HEK293T (cell line): Measurements from ENCODE around the gene OLFM2.
"Not testable (repeated sequence)": the region's sequence is repeated elsewhere in the genome, so short reads cannot be mapped to it uniquely, and the experiment has no call there.

ENCODE experiments used
- CTCF ChIA-PET: fragments of 350-600 bp; formaldehyde crosslinking; extraction: SDS; loops from one replicate; lab custom pipeline; 2021; ENCODE audit warnings: antibody characterized with exemption, inconsistent platforms; lab: Yijun Ruan, JAX
- POLR2A ChIA-PET: fragments of 350-600 bp; formaldehyde crosslinking; extraction: SDS; loops from one replicate; lab custom pipeline; 2020; ENCODE audit warnings: antibody characterized with exemption, inconsistent platforms; lab: Yijun Ruan, JAX
- DNase-seq: peaks from one replicate; pipeline ENCODE4 v3.0.0; 2012; ENCODE audit warnings: mixed read lengths; ENCODE audit errors: extremely low spot score
- ARNT ChIP-seq: fragments of 450-650 bp; IDR thresholded peaks from 2 replicates; pipeline ENCODE4 v1.6.1; 2017; ENCODE audit warnings: mild to moderate bottlenecking
- BHLHE40 ChIP-seq: fragments of 450-650 bp; IDR thresholded peaks from 2 replicates; pipeline ENCODE4 v1.6.1; 2016; ENCODE audit warnings: mild to moderate bottlenecking, moderate library complexity, borderline replicate concordance
- CTBP1 ChIP-seq: fragments of 450-650 bp; IDR thresholded peaks from 2 replicates; pipeline ENCODE4 v1.6.1; 2016; ENCODE audit warnings: borderline replicate concordance
- ELF4 ChIP-seq: fragments of 450-650 bp; IDR thresholded peaks from 2 replicates; pipeline ENCODE4 v1.6.1; 2017; ENCODE audit warnings: antibody characterized with exemption
- FOXA1 ChIP-seq: fragments of 450-650 bp; IDR thresholded peaks from 2 replicates; pipeline ENCODE4 v1.6.1; 2016; ENCODE audit warnings: mild to moderate bottlenecking
- FOXK2 ChIP-seq: fragments of 450-650 bp; IDR thresholded peaks from 2 replicates; pipeline ENCODE4 v1.6.1; 2016; ENCODE audit warnings: mild to moderate bottlenecking
- FOXM1 ChIP-seq: fragments of 450-650 bp; IDR thresholded peaks from 2 replicates; pipeline ENCODE4 v1.6.1; 2017; ENCODE audit warnings: mild to moderate bottlenecking, borderline replicate concordance
- HDGF ChIP-seq: fragments of 450-650 bp; IDR thresholded peaks from 2 replicates; pipeline ENCODE4 v1.6.1; 2017; ENCODE audit warnings: antibody characterized with exemption, borderline replicate concordance
- L3MBTL2 ChIP-seq: fragments of 450-650 bp; conservative IDR thresholded peaks from 2 replicates; pipeline ENCODE4 v1.6.1; 2016; ENCODE audit warnings: mild to moderate bottlenecking
- LEF1 ChIP-seq: fragments of 450-650 bp; IDR thresholded peaks from 2 replicates; pipeline ENCODE4 v1.6.1; 2017; ENCODE audit warnings: mild to moderate bottlenecking, borderline replicate concordance
- NFRKB ChIP-seq: fragments of 450-650 bp; IDR thresholded peaks from 2 replicates; pipeline ENCODE4 v1.6.1; 2016; ENCODE audit warnings: mild to moderate bottlenecking, moderate library complexity
- SP1 ChIP-seq: fragments of 450-650 bp; IDR thresholded peaks from 2 replicates; pipeline ENCODE4 v1.6.1; 2017
- SUZ12 ChIP-seq: fragments of 450-650 bp; IDR thresholded peaks from 2 replicates; pipeline ENCODE4 v1.6.1; 2016; ENCODE audit warnings: mild to moderate bottlenecking
- TARDBP ChIP-seq: fragments of 450-650 bp; IDR thresholded peaks from 2 replicates; pipeline ENCODE4 v1.6.1; 2016
- ZNF384 ChIP-seq: fragments of 450-650 bp; IDR thresholded peaks from 2 replicates; pipeline ENCODE4 v1.6.1; 2016
- TF ChIP-seq, protein P1 (sequence below): fragments of 450-650 bp; IDR thresholded peaks from 2 replicates; pipeline ENCODE4 v1.6.1; 2016

OLFM2 gene

DNA sequence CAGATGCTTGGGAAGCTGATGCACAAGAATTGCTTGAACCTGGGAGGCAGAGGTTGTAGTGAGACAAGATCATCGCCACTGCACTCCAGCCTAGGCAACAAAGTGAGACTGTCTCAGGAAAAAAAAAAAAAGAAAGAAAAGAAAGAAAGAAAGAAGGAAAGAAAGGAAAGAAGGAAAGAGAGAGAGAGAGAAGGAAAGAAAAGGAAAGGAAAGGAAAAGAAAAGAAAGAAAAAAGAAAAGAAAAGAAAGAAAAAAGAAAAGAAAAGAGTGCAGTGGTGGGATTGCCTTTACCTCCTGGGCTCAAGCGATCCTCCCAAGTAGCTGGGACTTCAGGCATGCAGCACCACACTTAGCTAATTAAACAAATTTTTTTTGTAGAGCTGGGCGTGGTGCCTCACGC is 12.9 kb downstream of the OLFM2 start:
- CTCF ChIA-PET, result interaction anchor here (0.7 kb wide), 2 partner anchors 241 to 467 kb away, joined by 4 to 7 read pairs; no protein-coding TSS in a partner anchor
- DNase-seq, result no peak
- POLR2A ChIA-PET, result no interaction called here
- TF ChIP-seq L3MBTL2 (no peak), LEF1 (no peak), FOXA1 (no peak), SP1 (no peak), HDGF (no peak), BHLHE40 (no peak), ARNT (no peak), FOXK2 (no peak), SUZ12 (no peak), CTBP1 (no peak), FOXM1 (no peak), NFRKB (no peak), ELF4 (no peak), TARDBP (no peak), ZNF384 (no peak)
- TF ChIP-seq, protein P1, sequence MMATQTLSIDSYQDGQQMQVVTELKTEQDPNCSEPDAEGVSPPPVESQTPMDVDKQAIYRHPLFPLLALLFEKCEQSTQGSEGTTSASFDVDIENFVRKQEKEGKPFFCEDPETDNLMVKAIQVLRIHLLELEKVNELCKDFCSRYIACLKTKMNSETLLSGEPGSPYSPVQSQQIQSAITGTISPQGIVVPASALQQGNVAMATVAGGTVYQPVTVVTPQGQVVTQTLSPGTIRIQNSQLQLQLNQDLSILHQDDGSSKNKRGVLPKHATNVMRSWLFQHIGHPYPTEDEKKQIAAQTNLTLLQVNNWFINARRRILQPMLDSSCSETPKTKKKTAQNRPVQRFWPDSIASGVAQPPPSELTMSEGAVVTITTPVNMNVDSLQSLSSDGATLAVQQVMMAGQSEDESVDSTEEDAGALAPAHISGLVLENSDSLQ, result no peak

GRCh38 chr19:9922782-9923379 is 13.4 kb downstream of the OLFM2 start:
- CTCF ChIA-PET, DNase-seq, POLR2A ChIA-PET: not testable (repeated sequence)

GRCh38 chr19:9917321-9917720 is 19.0 kb downstream of the OLFM2 start:
- ChIA-PET POLR2A (no interaction called here), CTCF (interaction anchor here (0.6 to 1.1 kb wide), 2 partner anchors 10 to 417 kb away, joined by 3 to 4 read pairs; no protein-coding TSS in a partner anchor)
- TF ChIP-seq HDGF (no peak), BHLHE40 (no peak), NFRKB (no peak), LEF1 (no peak), FOXA1 (no peak), SUZ12 (no peak), ZNF384 (no peak), FOXM1 (no peak), L3MBTL2 (peak; percentile 70), ARNT (no peak), FOXK2 (no peak), ELF4 (peak; percentile 65; the same call in 1 of the 2 replicates)
- TF ChIP-seq, protein P1, result no peak
- DNase-seq, result peak; percentile 74

- ChIA-PET CTCF (no interaction called here), POLR2A (no interaction called here)
- DNase-seq, result no peak
- TF ChIP-seq LEF1 (no peak), ZNF384 (no peak), SUZ12 (no peak), NFRKB (no peak), FOXA1 (no peak), FOXM1 (no peak), ARNT (no peak), HDGF (no peak), L3MBTL2 (no peak), SP1 (no peak), CTBP1 (no peak), ELF4 (no peak), FOXK2 (no peak), TARDBP (no peak), BHLHE40 (no peak)
Measured at GRCh38 chr19:9916719-9917118, 19.6 kb downstream of the OLFM2 start.

DNA sequence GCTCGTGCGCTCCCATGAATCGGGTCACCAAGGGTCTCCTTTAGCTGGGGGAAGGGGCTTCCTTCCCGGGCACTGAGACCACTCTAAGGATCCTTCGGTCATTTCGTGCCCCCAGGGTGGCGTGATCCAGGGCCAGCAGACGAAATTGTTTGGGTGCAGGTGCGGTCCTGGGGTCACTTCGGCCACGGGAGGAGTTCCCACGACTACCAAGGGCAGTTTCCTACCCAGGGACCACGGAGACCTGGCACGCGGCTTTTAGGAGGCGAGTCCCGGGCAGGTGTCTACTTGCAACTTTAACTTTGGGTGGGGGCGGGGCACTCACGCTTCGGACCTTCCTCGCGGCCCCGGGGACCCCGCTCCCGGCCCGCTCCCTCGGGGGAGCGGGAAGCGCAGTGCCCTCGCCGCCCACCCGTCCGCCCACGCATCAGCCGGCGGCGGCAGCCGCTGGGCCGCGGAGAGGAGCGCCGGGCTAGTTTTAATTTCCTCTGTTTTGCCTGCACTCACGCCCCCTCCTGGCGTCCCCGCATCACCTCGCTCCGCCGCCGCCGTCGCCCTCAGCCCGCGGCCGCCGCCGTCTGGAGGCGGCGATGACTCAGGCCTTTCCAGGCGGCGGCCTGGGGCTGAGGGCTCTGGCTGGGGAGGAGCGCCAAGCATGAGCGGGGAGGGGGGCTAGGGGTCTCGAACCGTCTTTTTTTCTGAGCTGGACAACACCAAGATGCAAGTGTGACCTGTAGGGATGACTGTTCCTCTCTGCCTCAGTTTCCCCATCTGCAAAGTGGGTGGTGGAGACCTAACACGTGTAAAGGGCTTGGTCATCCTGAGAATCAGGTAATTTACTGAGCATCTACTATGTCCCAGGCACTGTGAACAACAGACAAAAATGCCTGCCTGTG is 21.8 kb downstream of the OLFM2 start:
- no peak for TF ChIP-seq BHLHE40
- TF ChIP-seq SP1, result no peak
- no peak for TF ChIP-seq FOXK2
- TF ChIP-seq FOXA1, result no peak
- no peak for TF ChIP-seq LEF1
- no peak for TF ChIP-seq NFRKB
- TF ChIP-seq ZNF384, result 0 out of 2 replicates have a peak, but pooled peaks have one; percentile 38
- TF ChIP-seq ELF4, result no peak
- peak; percentile 60 for TF ChIP-seq L3MBTL2
- no peak for TF ChIP-seq FOXM1
- TF ChIP-seq SUZ12, result no peak
- TF ChIP-seq HDGF, result no peak
- ChIA-PET POLR2A (no interaction called here), CTCF (no interaction called here)
- DNase-seq, result peak; percentile 89

GRCh38 chr19:9914001-9914314 is 22.4 kb downstream of the OLFM2 start:
- CTCF ChIA-PET, result no interaction called here
- POLR2A ChIA-PET, result no interaction called here
- DNase-seq, result no peak
- TF ChIP-seq BHLHE40 (no peak), L3MBTL2 (no peak), ARNT (no peak), ELF4 (no peak), FOXK2 (no peak), NFRKB (no peak), HDGF (no peak), FOXA1 (no peak), CTBP1 (no peak), ZNF384 (no peak), SUZ12 (no peak), SP1 (no peak), FOXM1 (no peak), TARDBP (no peak)
- TF ChIP-seq, protein P1, result no peak
